ENCODE results near the gene AAR2. TPM values are rescaled to one million over a fixed set of nuclear protein-coding genes. Genes with fewer than 3 reads are reported as not detected.
A peak's percentile ranks its signal among the peaks of the same experiment; 100 is the strongest.

Gene AAR2
- polyA plus RNA-seq, 1 experiment = 54.4 TPM

DNA sequence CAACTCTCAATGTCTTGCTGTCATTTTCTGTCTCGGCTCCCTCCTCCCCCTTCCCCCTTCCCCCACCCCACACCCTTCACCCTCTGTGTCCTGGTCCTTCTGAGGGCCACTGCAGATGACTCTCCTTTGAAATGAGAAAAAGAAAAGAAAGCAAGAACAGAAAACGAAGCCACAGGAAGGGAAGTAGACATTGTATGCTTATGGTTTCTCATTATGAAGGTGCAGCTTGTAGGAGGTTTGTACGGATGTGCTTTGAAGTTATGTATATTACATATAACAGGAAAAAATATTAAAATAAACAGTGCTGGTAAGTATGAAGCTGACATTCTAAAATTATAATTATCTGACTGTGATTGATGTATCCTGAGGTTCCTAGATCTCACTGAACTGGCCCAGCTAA lies 6.3 kb upstream of the AAR2 start:
- ChIA-PET CTCF (interaction anchor here (0.5 kb wide), 1 partner anchor 50 kb away, joined by 3 read pairs; no protein-coding TSS in a partner anchor), POLR2A (no interaction called here)
- no peak for DNase-seq (ENCODE audit: low read depth)
- TF ChIP-seq, protein P1, sequence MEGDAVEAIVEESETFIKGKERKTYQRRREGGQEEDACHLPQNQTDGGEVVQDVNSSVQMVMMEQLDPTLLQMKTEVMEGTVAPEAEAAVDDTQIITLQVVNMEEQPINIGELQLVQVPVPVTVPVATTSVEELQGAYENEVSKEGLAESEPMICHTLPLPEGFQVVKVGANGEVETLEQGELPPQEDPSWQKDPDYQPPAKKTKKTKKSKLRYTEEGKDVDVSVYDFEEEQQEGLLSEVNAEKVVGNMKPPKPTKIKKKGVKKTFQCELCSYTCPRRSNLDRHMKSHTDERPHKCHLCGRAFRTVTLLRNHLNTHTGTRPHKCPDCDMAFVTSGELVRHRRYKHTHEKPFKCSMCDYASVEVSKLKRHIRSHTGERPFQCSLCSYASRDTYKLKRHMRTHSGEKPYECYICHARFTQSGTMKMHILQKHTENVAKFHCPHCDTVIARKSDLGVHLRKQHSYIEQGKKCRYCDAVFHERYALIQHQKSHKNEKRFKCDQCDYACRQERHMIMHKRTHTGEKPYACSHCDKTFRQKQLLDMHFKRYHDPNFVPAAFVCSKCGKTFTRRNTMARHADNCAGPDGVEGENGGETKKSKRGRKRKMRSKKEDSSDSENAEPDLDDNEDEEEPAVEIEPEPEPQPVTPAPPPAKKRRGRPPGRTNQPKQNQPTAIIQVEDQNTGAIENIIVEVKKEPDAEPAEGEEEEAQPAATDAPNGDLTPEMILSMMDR (IDR thresholded peaks at IDR 0.05; ENCODE audit: insufficient read depth, low read depth, low read length) = no peak
- Histone ChIP-seq H3K36me3 (ENCODE audit: control insufficient read depth, insufficient read depth, low read length) (no peaks in the 10 kb centered on the region), H3K4me3 (ENCODE audit: low read depth, low read length) (no peak overlapping the region), H3K27me3 (ENCODE audit: control insufficient read depth, insufficient read depth, low read length) (no peaks in the 10 kb centered on the region)

DNA sequence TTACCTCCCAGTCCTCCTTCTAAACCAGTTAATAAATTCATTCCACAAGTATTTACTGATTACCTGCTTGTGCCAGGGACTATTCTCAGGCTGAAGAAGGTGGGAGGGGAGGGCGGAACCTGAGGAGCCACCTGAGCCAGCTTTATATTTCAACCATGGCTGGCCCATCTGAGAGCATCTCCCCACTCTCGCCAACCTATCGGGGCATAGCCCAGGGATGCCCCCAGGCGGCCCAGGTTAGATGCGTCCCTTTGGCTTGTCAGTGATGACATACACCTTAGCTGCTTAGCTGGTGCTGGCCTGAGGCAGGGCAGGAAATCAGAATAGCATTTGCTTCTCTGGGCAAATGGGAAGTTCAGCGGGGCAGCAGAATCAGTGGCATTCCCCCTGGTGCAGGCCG lies 4.9 kb upstream of the AAR2 start:
- TF ChIP-seq, protein P1 (IDR thresholded peaks at IDR 0.05; ENCODE audit: insufficient read depth, low read depth, low read length) = no peak
- Histone ChIP-seq H3K4me3 (ENCODE audit: low read depth, low read length) (no peak overlapping the region), H3K36me3 (ENCODE audit: control insufficient read depth, insufficient read depth, low read length) (no peaks in the 10 kb centered on the region), H3K27me3 (ENCODE audit: control insufficient read depth, insufficient read depth, low read length) (no peaks in the 10 kb centered on the region)
- ChIA-PET POLR2A (no interaction called here), CTCF (interaction anchor here (0.9 to 1.1 kb wide), 2 partner anchors 12 to 19 kb away, joined by 3 read pairs; no protein-coding TSS in a partner anchor)
- no peak for DNase-seq (ENCODE audit: low read depth)

DNA sequence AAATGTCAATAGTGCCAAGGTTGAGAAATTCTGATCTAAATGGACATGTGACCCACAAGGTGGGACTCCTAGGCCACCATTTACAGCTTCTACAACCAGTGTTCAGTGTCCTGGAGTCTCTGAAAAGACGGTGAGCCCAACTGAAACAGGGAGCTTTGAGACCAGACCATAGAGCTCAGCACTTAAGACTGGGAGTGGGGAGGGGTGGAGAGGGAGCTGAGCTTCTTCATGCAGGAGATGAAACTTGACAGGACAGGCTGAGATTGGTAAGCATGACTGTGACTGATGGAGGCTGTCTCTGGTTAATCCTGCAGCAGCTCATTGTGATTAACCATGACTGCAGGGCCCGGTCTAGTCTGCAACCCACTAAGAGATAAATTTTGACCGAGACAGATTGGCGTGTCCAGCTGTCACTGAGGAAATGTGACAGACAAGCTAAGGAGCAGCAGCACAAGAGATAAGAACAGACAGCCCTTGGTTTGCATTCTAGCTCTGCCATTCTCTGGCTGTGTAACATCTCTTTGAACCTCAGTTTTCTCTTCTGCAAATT lies 1.4 kb upstream of the AAR2 start:
- H3K27me3 ChIP-seq (ENCODE audit: control insufficient read depth, insufficient read depth, low read length) = no peaks in the 10 kb centered on the region
- TF ChIP-seq, protein P1 (IDR thresholded peaks at IDR 0.05; ENCODE audit: insufficient read depth, low read depth, low read length) = no peak
- 0 out of 2 replicates have a peak, but pooled peaks cover under 1% of the 10 kb centered on the region for H3K36me3 ChIP-seq (ENCODE audit: control insufficient read depth, insufficient read depth, low read length)
- POLR2A ChIA-PET = no interaction called here
- CTCF ChIA-PET = interaction anchor here (0.9 to 1.5 kb wide), 5 partner anchors 8 to 78 kb away, joined by 3 to 5 read pairs (median 3); no protein-coding TSS in a partner anchor
- H3K4me3 ChIP-seq (ENCODE audit: low read depth, low read length) = no peak overlapping the region
- DNase-seq (ENCODE audit: low read depth) = no peak

DNA sequence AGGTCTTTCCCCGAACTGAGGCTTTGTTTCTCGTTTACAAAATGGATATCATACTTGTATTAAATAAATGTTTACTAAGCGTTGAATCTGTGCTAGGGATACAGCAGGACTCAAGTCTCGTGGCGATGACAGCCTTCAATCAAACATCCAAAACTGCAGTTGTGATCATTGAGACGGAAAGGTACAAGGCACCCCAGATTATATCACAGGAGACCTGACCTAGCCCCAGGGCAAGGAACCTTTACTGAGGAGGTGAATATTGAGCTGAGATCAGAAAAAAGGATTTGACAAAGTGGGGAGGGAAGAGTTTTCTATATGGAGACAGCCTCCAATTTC lies 476 bp downstream of the AAR2 start:
- POLR2A ChIA-PET = no interaction called here
- H3K4me3 ChIP-seq (ENCODE audit: low read depth, low read length) = peak overlapping the region; percentile 60
- H3K36me3 ChIP-seq (ENCODE audit: control insufficient read depth, insufficient read depth, low read length) = peaks cover 6% of the 10 kb centered on the region
- DNase-seq (ENCODE audit: low read depth) = no peak
- CTCF ChIA-PET = no interaction called here
- no peaks in the 10 kb centered on the region for H3K27me3 ChIP-seq (ENCODE audit: control insufficient read depth, insufficient read depth, low read length)
- TF ChIP-seq, protein P1 (IDR thresholded peaks at IDR 0.05; ENCODE audit: insufficient read depth, low read depth, low read length) = no peak

DNA sequence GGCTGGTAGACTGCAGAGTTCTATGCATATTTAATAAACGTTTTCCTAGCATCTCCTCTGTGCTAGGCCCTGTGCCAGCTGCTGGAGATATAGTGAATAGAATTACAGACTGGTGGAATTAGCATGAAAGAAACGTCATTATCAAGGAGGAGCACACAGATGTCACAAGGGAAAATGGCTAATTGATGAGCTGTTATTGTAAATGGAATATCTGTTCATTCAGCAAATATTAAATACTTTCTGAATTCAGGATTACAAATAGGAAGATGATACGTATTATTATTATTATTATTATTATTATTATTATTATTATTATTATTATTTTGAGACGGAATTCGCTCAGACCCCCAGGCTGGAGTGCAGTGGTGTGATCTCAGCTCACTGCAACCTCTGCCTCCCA lies 1.2 kb downstream of the AAR2 start:
- no peak for DNase-seq (ENCODE audit: low read depth)

More for the DNA sequence above, 1.2 kb downstream of the AAR2 start:
- H3K36me3 ChIP-seq (ENCODE audit: control insufficient read depth, insufficient read depth, low read length) = peaks cover 6% of the 10 kb centered on the region
- POLR2A ChIA-PET = no interaction called here
- CTCF ChIA-PET = interaction anchor here (0.8 to 1.5 kb wide), 2 partner anchors 18 to 35 kb away, joined by 4 read pairs; no protein-coding TSS in a partner anchor
- peak overlapping the region; percentile 60 for H3K4me3 ChIP-seq (ENCODE audit: low read depth, low read length)
- TF ChIP-seq, protein P1 (IDR thresholded peaks at IDR 0.05; ENCODE audit: insufficient read depth, low read depth, low read length) = no peak
- H3K27me3 ChIP-seq (ENCODE audit: control insufficient read depth, insufficient read depth, low read length) = no peaks in the 10 kb centered on the region

Measured in BJ (cell line).